Activated CD4-positive, CD25-positive, alpha-beta regulatory T cell (primary cell): ENCODE results near the gene TRABD.
"Not testable (repeated sequence)": the region's sequence is repeated elsewhere in the genome, so short reads cannot be mapped to it uniquely, and the experiment has no call there.

Source experiments
- DNase-seq, 4 experiments: peaks; one replicate each; lab custom pipeline; 2025; lab: John Stamatoyannopoulos, UW

The TRABD gene

DNA sequence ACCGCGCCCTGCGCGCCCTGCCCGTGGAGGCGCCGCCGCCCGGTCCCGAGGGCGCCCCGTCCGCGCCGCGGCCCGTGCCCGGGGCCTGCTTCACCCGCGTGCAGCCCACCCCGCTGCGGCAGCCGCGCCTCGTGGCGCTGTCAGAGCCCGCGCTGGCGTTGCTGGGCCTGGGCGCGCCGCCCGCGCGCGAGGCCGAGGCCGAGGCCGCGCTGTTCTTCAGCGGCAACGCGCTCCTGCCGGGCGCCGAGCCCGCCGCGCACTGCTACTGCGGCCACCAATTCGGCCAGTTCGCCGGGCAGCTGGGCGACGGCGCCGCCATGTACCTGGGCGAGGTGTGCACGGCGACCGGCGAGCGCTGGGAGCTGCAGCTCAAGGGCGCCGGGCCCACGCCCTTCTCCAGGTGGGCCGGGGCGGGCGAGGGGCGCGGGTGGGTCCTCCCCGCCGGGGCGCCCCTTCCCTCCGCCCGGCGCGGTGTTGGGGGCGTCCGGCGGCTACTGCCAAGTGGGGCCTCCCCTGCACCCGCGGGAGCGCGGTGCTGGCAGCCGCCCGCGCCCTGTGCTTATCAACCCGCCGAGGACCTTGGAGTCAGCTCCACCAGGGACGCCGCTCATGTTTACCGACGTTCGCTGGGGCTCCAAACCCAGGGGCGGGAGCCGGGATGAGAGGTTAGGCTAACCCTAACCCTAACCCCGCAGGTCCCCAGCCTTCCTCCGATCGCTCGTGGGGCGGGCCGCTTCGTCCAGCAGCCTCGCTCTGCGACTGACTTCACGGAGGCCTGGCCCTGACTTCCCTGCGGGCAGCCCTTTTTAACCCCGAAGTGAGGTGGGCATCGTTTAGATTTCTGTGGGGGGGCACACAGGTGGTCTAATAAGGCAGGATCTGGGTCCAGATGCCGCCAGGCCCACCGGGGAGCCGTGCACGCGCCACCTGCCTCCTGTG is 15.7 kb downstream of the TRABD start:
- DNase-seq = no peak

DNA sequence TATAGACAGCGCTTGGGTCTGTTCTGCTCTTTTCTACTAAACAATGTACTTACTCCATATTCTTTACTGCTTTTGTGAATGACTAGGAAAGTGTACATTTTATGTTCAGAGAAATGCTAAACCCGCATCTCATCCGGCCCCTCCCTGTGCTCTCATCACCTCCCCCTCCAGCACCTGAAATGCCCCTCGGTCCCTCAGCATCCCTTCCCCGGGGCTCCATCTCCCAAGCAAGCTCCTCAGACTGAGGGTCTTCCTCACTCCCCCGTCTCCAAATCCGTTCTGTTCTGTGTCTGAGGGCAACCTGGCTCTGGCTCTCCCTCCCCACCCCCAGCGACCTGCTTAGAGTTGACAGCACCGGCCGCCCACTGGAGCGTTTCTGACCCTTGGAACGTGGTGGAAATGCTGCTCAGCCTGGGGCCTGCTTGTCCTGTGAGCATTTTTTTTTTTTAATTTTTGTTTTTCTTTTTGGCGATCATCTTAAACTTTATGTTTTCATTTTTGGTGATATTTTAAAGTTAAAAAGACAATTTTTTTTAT is 16.5 kb downstream of the TRABD start:
- DNase-seq = no peak

DNA sequence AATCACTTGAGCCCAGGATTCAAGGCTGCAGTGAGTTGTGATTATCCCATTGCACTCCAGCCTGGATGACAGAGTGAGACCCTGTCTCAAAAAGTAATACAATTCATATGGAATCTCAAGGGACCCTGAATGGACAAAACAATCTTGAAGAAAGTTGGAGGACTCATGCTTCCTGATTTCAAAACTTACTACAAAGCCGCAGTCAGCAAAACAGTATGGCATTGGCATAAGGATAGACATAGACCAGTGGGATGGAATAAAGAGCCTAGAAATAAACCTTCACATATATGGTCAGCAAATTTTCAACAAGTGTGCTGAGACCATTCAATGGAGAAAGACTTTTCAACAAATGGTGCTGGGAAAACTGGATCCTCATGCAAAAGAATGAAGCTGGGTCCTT is 17.6 kb downstream of the TRABD start:
- DNase-seq = no peak

DNA sequence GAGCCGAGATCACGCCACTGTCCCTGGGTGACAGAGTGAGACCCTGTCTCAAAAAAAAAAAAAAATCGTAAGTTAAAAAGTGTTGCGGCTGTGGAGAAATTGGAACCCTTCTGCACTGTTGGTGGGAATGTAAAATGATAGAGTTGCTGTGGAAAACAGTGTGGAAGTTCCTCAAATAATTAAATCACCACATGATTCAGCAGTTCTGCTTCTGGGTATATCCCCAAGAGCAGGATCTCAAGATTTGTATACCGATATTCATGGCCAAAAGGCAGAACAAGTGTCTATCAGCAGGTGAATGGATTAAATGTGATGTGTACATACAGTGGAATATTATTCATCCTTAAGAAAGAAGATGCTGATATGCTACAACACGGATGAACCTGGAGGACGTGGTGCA is 18.9 kb downstream of the TRABD start:
- DNase-seq = no peak

DNA sequence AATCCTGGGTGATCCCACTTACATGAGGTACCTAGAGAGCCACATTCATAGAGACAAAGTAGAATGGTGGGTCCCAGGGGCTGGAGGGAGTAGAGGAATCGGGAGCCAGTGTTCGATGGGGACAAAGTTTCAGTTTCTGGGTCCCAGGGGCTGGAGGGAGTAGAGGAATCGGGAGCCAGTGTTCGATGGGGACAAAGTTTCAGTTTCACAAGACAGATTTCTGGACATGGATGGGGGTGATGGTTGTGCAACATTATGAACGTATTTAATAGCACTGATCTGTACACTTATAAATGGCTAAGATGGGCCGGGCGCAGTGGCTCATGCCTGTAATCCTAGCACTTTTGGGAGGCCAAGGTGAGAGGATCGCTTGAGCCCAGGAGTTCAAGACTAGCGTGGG is 19.3 kb downstream of the TRABD start:
- not testable (repeated sequence) for DNase-seq

DNA sequence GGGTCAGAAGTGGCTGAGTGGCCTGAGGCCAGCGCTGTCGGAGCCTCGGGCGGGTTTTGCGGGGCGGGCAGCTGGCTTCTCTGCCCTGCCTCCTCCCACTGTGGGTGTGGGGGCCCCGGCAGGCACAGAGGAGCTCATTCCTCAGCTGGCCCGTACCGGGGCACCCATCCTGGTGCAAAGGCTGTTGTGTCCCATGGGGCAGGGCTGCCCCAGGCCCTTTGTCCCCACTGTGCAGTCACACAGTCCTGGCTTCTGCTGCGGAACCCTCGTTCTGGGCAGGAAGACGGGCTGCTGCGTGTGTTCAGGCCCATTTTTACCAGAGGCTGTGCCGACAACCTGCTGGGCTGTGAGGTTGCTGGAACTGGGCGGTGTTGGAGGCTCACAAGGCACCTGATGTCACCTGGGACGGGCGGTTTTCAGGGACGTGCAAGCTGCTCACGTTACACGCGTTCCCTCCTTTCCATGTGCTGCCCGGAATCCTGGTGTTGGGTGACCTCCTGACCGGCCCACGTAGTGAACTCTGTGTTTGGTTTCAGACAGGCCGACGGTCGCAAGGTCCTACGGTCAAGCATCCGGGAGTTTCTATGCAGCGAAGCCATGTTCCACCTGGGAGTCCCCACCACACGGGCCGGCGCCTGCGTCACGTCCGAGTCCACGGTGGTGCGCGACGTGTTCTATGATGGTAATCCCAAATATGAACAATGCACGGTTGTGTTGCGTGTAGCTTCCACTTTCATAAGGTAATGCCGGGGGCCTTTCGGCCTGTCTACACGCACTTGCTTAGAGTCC is 20.3 kb downstream of the TRABD start:
- no peak for DNase-seq

DNA sequence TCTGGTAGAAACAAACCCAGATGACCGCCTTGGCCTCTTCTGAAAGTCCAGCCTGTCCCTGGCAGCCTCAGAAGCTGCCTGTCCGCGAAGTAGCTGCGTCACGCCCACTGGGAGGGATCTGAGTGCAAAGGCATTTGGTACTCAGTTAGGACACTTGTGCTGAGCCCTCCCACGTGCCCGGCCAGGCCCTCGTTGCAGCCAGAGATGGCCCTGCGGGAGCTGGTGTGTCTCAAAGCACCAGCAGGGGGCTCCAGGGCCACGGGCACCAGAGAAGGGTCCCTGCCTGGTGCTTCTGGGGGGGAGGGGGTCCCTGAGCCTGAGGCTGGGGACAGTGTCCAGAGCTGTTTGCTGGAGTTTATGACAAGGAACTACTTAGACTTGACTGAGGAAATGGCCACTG is 20.9 kb downstream of the TRABD start:
- DNase-seq = no peak

DNA sequence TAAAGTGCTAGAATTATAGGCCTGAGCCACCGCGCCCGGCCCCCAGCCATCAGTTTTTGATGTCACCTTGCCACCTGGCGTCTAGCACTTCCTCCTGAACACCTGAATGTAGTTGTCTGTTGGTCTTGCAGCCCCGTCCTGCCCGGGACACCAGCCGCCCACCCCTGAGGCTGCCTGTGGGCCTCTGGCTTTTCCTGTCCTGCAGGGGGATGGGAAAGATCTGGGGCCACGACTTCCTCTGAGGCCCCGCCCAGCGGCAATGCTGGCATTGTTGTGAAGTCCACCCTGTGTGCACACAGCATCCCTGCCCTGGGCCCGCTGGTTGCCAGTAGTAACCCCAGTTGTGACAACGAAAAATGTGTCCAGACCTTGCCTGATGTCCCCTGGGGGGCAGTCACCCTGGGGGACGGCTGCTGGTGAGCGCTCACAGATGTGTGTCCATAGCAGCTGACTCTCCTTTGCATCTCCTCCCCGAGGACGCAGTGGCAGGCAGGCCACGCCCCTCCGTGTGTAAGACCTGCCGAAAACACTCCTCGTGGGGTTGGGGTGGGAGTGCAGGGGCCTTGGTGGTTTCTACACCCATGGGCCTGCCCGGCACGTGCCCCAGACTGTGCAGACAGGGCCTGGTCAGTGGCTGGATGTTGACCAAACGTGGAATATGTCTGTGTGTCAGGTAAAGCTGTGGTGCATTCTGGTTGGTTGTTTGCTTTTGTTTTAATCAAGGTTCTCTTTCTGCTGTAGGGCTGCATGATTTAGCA is 21.8 kb downstream of the TRABD start:
- DNase-seq = no peak

DNA sequence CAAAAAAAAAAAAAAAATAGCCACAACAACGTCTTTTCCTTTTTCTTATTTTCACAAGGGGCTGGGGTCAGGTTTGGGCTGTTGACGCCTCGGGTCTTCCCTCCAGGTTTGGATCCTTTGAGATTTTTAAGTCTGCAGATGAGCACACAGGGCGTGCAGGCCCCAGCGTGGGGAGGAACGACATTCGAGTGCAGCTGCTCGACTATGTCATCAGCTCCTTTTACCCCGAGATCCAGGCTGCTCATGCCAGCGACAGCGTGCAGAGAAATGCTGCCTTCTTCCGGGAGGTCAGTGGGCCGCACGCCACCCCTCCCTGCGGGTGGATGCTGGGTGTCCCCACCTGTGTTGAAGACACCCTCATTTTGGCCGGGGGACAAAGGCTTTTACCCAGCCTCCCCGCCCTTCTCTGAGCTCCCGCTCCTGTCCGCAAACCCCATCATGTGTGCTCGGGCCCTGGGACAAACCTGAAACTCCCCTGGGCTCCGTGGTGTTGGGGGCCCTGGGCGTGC is 22.8 kb downstream of the TRABD start:
- no peak for DNase-seq

DNA sequence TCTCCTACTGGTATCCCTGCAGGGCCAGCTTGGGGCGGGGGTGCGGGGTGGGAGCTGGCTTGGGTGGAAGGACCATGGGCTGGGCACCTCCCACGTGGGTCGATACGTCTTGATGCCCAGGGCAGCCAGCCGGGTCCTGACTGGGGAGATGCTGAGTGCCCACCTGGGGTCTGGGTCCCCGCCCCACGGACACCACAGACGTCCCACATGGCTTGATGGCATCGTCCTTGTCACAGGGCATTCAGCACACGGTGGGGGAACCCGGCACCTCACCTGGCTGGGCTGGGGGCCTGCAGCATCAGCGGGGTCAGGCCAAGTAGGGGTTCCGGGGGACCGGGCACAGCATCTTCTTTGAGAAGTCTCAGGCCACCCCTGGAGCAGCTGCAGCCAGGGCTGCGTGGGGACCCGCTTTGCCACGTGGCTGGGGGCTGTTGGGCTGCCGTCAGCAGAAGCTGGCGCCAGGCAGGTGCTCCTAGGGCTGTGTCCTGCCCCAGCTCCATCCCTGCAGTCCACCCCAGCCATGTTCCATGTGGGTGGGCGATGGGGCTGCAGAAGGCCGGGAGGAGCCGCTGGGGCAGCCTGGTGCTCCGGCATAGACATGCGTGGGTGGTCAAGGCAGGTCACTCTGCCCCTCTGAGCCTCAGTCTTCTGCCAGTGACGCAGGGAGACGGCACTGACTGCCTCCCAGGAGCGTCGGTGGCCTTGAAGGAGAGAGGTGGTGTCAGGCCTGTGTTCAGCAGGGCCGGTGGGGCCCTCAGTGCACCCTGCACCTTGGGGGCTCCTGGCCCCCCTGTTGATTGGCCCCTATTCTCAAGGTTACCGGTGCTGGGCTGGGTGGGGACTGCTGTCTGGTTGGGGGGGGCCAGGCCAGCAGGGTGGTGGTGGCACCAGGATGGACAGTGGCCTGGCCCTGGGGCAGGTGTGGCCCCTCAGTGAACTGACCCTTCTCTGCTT is 23.5 kb downstream of the TRABD start:
- DNase-seq = no peak

DNA sequence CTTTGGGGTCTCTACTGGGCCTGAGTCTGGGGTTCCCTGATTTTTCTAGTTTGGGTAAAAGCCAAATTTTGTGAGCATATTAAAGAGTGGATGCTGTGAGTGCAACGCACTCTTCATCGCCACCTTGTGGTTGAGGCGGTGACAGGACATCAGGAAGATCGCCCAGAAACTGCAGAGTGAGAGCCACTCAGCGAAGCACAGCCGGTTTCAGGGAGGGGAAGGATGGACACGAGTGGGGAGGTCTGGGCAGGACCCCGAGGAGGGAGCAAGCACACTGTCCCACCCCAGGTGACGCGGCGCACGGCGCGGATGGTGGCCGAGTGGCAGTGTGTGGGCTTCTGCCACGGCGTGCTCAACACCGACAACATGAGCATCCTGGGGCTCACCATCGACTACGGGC is 24.2 kb downstream of the TRABD start:
- peak; percentile 43 to 58 (median 52) for DNase-seq

DNA sequence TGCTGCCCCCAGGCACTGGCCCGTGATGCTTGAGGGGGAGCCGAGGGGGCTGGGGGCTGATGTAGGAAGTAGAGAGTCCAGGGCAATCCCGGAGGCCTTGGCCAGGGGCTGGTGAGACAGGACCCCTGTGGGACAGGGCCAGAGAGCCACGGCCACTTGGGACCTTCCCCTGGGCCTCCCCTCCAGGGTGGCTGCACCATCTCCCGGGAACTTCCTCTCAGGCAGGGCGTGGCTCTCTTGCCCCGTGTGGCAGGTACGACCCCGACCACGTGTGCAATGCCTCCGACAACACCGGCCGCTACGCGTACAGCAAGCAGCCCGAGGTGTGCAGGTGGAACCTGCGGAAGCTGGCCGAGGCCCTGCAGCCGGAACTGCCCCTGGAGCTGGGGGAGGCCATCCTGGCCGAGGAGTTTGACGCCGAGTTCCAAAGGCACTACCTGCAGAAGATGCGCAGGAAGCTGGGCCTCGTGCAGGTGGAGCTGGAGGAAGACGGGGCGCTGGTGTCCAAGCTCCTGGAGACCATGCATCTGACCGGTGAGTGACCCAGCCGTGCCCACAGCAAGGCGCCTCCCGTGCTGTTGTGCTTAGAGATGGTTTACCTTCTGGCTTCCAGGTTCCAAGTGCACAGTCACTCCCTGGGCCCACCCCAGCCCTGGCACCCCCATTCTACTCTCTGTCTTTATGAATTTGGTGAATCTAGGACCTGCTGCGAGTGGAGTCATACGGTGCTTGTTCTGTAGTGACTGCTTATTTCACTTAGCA is 24.8 kb downstream of the TRABD start:
- no peak for DNase-seq

DNA sequence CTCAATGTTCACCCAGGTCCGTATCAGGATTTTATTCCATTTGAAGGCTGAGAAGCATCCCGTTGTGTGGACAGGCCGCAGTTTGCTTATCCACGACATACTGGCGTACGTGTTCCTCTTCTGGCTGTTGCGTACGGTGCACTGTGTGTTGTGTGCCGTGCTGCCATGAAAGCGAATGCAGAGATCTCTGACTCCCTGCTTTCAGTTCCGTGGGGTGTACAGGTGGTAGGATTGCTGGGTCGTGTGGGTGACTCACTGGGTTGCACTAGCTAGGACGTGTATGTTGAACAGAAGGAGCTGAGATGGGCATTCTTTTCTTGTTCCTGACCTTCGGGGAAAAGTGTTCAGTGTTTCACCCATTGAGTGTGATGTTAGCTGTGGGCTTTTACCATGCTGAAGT is 25.4 kb downstream of the TRABD start:
- DNase-seq = no peak

DNA sequence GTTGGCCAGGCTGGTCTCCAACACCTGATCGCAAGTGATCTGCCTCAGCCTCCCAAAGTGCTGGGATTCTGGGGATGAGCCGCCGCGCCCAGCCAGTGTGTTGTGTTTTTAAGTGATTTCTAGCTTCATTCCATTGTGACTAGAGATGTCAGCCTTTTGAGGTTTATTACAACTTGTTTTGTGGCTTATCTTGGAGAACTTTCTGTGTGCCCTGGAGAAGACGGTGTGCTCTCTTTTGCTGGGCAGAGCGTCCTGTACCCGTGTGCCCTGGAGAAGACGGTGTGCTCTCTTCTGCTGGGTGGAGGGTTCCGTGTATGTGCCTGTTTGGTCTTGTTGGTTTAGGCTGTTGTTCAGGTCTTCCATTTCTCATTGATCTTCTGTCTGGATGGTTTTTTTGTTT is 27.6 kb downstream of the TRABD start:
- DNase-seq = no peak

DNA sequence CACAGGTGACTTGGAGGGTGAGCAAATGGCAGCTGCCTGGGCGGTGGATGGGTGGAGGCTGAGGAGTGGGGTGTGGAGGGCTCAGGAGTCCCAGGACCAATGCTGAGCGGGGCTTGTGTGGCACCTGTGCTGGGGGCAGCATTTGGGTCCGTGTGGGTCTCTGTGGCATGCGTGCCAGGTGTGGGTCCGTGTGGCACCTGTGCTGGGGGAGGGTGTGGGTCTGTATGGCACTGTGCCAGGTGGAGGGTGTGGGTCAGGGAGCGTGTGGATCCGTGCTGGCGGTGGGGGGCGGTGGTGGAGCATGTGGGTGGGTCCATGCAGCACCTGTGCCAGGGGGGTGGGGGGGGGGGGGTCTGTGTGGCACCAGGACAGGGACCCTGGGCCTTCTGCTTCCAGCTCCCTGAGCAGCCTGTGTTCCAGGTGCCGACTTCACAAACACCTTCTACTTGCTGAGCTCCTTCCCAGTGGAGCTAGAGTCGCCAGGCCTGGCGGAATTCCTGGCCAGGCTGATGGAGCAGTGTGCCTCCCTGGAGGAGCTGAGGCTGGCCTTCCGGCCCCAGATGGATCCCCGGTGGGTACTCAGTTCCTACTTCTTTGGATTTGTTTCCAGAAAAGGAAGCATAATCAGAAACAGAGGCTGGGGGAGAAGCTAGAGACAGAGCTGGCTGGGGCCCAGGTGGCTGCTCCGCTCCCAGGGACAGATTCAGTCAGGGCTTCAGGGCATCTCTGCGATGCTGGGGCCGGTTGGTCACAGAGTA is 29.8 kb downstream of the TRABD start:
- DNase-seq = no peak

DNA sequence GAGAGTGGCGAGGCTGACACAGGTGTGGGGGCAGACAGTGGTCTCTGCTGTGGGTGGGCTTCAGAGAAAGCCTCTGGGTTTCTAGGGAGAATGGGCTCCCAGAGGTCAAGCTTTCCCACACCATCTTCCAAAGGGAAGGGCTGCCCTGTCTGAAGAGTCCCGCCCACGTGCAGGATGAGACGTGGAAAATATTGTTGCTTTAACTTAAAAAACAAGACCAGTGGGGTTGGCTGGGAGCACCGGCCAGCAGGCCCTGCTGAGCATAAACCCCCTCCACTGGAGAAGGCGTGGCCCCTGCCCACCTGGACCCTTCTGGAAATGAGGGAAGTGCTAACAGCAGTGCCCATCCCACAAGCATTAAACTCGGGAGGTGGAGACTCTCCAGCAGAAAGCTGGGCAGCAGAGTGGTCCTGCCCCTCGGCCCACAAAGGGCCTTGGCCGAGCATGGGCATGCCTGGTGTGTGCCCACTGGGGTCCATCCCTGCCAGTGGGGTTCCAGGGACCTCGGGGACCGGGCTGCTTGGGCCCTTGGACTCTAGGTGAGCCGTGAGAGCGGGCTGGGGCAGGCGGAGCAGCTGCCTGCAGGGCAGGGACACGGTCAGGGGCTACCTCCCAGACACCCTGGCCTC is 30.5 kb downstream of the TRABD start:
- no peak for DNase-seq

DNA sequence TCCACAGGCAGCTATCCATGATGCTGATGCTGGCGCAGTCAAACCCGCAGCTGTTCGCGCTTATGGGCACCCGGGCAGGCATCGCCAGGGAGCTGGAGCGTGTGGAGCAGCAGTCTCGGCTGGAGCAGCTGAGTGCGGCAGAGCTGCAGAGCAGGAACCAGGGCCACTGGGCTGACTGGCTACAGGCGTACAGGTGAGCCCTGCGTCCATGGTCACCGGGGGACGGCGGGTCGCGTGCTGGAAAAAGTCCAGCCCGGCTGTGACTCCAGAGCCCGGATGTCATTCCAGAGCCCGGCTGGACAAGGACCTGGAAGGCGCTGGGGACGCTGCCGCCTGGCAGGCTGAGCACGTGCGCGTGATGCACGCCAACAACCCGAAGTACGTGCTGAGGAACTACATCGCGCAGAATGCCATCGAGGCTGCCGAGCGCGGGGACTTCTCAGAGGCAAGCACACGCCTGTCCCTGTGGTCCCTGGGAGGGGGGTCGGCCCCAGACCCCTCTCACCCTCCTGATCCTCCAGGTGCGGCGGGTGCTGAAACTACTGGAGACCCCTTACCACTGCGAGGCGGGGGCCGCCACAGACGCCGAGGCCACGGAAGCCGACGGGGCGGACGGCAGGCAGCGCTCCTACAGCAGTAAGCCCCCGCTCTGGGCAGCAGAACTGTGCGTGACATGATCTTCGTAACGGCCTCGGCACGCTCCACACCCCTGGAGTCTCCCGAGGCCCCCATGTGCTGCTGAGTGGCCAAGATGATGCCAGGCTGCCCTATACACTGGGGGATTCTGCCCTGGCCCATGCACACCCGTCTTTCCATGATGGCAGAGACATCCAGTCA is 31.2 kb downstream of the TRABD start:
- no peak for DNase-seq
